Keratinocyte (primary cell): ENCODE results near the gene NDEL1. TPM values are rescaled to one million over a fixed set of nuclear protein-coding genes. Genes with fewer than 3 reads are reported as not detected.

ENCODE experiments used
- DNase-seq: peaks from one replicate; pipeline ENCODE4 v3.0.0-alpha.2; 2011; ENCODE audit warnings: low read depth, missing footprints, low spot score
- FAIRE-seq: peaks from 2 replicates; lab custom pipeline; 2011; peaks lifted over from hg19 to GRCh38; lab: Jason Lieb, UNC
- H2AFZ ChIP-seq: 2 replicates; pipeline ENCODE4 v1.6.0; 2012; ENCODE audit warnings: low read length, control low read depth, inconsistent platforms; ENCODE audit not compliant: control insufficient read depth
- H3K27ac ChIP-seq: 2 replicates; pipeline ENCODE4 v1.5.1; 2011; ENCODE audit warnings: low read length; ENCODE audit not compliant: control insufficient read depth, insufficient read depth
- H3K27me3 ChIP-seq: 3 replicates; pipeline ENCODE4 v1.6.0; 2011; ENCODE audit warnings: low read length; ENCODE audit not compliant: control insufficient read depth, insufficient read depth; ENCODE audit errors: extremely low read depth
- H3K36me3 ChIP-seq, 2 experiments: 2 replicates in 1 of 2; 3 replicates in 1 of 2; pipeline ENCODE4 v1.5.1; 2011; ENCODE audit warnings: low read length in 2 of 2, mild to moderate bottlenecking in 1 of 2; ENCODE audit not compliant: control insufficient read depth in 2 of 2, insufficient read depth in 2 of 2; ENCODE audit errors: extremely low read depth in 1 of 2
- H3K4me1 ChIP-seq: 3 replicates; pipeline ENCODE4 v1.5.1; 2011; ENCODE audit warnings: low read length; ENCODE audit not compliant: control insufficient read depth, insufficient read depth; ENCODE audit errors: extremely low read depth
- H3K4me2 ChIP-seq: 3 replicates; pipeline ENCODE4 v1.6.0; 2011; ENCODE audit warnings: low read depth, low read length; ENCODE audit not compliant: control insufficient read depth, insufficient read depth; ENCODE audit errors: extremely low read depth
- H3K4me3 ChIP-seq, 3 experiments: fragments of 200-600 bp in 1 of 3; sonication (generic) in 1 of 3; 2 replicates in 2 of 3; 3 replicates in 1 of 3; pipeline ENCODE4 v1.5.1; 2011 to 2016; ENCODE audit warnings: low read length in 3 of 3, mild to moderate bottlenecking in 3 of 3, control low read depth in 2 of 3, inconsistent platforms in 1 of 3, low read depth in 1 of 3, mixed read lengths in 1 of 3, mixed run types in 1 of 3, moderate library complexity in 1 of 3; ENCODE audit not compliant: control insufficient read depth in 2 of 3, insufficient read depth in 2 of 3; ENCODE audit errors: extremely low read depth in 1 of 3
- H3K79me2 ChIP-seq: 2 replicates; pipeline ENCODE4 v1.6.0; 2012; ENCODE audit warnings: low read length; ENCODE audit not compliant: control insufficient read depth, insufficient read depth
- H3K9ac ChIP-seq: 3 replicates; pipeline ENCODE4 v1.6.0; 2011; ENCODE audit warnings: low read length; ENCODE audit not compliant: control insufficient read depth, insufficient read depth; ENCODE audit errors: extremely low read depth
- H3K9me1 ChIP-seq: 3 replicates; pipeline ENCODE4 v1.6.0; 2011; ENCODE audit warnings: low read length; ENCODE audit not compliant: control insufficient read depth, insufficient read depth; ENCODE audit errors: extremely low read depth
- H3K9me3 ChIP-seq: 2 replicates; pipeline ENCODE4 v1.5.1; 2012; ENCODE audit warnings: low read depth, low read length; ENCODE audit not compliant: control insufficient read depth
- H4K20me1 ChIP-seq: 3 replicates; pipeline ENCODE4 v1.6.0; 2011; ENCODE audit warnings: low read length; ENCODE audit not compliant: control insufficient read depth, insufficient read depth; ENCODE audit errors: extremely low read depth
- EZH2 ChIP-seq: IDR thresholded peaks from one replicate; pipeline ENCODE4 v1.6.1; 2012; ENCODE audit warnings: inconsistent platforms, mild to moderate bottlenecking, low read length, moderate library complexity
- dilution Hi-C: fragments of 300-500 bp; cut with MboI; formaldehyde crosslinking; loops from one replicate; pipeline ENCODE4 v1.7.0; 2020; ENCODE audit warnings: low sequenced_read_pairs; ENCODE audit not compliant: extremely low pct_ligation_motif_present
- polyA plus RNA-seq, 5 experiments: library from polyadenylated mRNA; depleted of rRNA in 3 of 5; stranded (reverse) in 3 of 5; stranded (forward) in 1 of 5; unstranded in 1 of 5; fragments of >200 nt; gene quantifications; 1 replicate in 1 of 5; 2 replicates in 3 of 5; 3 replicates in 1 of 5; pipeline versions ENCODE4 v1.2.1 to v1.2.3, GENCODE V29; 2011 to 2012; ENCODE audit warnings: missing spikeins in 2 of 5, low read depth in 1 of 5, low replicate concordance in 1 of 5
- TF ChIP-seq, protein P1 (sequence below), 3 experiments: IDR thresholded peaks in 1 of 3; conservative IDR thresholded peaks in 1 of 3; optimal IDR thresholded peaks in 1 of 3; 2 replicates in 2 of 3; 3 replicates in 1 of 3; pipeline versions ENCODE3 to v1.5.1; 2011; ENCODE audit warnings: low read length in 3 of 3, mild to moderate bottlenecking in 3 of 3, moderate library complexity in 2 of 3, control low read depth in 1 of 3, inconsistent platforms in 1 of 3; ENCODE audit not compliant: insufficient read depth in 2 of 3; ENCODE audit errors: extremely low read depth in 1 of 3

The NDEL1 gene
- polyA plus RNA-seq, 1 donor (not counting 4 experiments of a cell fraction or from before 2014, with no cell fraction given): 76.8 TPM

DNA sequence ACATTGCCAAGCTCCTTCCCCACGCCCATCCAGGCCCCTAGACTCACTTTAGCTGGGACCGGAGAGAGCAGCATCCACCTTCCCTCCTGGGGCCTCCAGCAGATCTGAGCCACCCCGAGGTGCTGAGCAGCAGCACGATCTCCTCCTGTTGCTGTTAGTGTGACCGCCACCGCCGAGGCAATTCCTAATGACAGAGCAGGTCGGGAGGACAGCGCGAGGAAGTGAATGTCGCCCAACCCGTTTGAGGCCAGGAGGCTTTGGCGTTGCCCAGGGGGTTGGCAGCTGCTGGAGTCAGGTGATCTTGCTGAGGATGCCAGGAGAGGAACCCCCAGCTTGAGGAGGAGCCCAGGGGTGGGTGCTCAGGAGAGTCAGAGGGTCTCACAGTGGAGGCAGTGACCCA, 38.0 kb upstream of the NDEL1 start, which contains the start of gene RNF222:
Gene RNF222, minus strand, starts transcription at position 192 of the 400 bp plus-strand sequence. CDS start 4,366 bp downstream, outside the sequence.
- Histone ChIP-seq H3K9me3 (no peaks in the 10 kb centered on the region), H3K27ac (no peak within 1 kb of the TSS), H4K20me1 (no peaks in the 10 kb centered on the region), H2AFZ (no peak within 1 kb of the TSS), H3K4me2 (no peak within 1 kb of the TSS), H3K9me1 (no peaks in the 10 kb centered on the region), H3K4me1 (peaks cover 15% of the 10 kb centered on the region), H3K27me3 (peaks cover 7% of the 10 kb centered on the region), H3K4me3 (no peak within 1 kb of the TSS), H3K36me3 (no peaks in the 10 kb centered on the region), H3K9ac (no peak within 1 kb of the TSS), H3K79me2 (no peaks in the 10 kb centered on the region)
- TF ChIP-seq, protein P1, sequence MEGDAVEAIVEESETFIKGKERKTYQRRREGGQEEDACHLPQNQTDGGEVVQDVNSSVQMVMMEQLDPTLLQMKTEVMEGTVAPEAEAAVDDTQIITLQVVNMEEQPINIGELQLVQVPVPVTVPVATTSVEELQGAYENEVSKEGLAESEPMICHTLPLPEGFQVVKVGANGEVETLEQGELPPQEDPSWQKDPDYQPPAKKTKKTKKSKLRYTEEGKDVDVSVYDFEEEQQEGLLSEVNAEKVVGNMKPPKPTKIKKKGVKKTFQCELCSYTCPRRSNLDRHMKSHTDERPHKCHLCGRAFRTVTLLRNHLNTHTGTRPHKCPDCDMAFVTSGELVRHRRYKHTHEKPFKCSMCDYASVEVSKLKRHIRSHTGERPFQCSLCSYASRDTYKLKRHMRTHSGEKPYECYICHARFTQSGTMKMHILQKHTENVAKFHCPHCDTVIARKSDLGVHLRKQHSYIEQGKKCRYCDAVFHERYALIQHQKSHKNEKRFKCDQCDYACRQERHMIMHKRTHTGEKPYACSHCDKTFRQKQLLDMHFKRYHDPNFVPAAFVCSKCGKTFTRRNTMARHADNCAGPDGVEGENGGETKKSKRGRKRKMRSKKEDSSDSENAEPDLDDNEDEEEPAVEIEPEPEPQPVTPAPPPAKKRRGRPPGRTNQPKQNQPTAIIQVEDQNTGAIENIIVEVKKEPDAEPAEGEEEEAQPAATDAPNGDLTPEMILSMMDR (optimal IDR thresholded peaks at IDR 0.05 in 1 of 3, IDR thresholded peaks at IDR 0.05 in 1 of 3, conservative IDR thresholded peaks at IDR 0.05 in 1 of 3; ENCODE audit: extremely low read depth in 1 of 3, insufficient read depth in 2 of 3, low read length in 3 of 3): no peak
- no peak for TF ChIP-seq EZH2
- no peak for DNase-seq
- FAIRE-seq: no peak
- dilution Hi-C loops: no loop called here

DNA sequence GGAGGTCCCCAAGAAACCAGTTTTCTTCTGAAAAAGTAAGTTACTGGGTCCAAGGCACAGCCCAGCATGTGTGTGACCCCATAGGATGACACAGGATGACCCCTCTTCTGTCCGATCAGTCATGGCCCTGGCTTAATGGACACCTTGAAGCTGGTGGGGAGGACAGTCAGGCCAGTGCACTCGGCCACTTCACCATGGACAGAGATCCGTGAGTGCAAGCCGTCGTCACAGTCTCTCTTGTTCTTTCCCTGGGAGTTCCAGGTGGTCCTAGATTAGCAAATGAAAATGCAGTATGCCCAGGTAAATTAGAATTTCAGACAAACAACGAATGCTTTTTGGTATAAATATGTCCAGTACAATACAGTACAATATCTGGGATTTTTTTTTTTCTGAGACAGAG, 36.7 kb upstream of the NDEL1 start:
- no peak for FAIRE-seq
- DNase-seq: no peak
- H3K4me2 ChIP-seq: no peak overlapping the region
- H4K20me1 ChIP-seq: no peaks in the 10 kb centered on the region
- no peak overlapping the region for H3K9ac ChIP-seq
- H3K27ac ChIP-seq: no peak overlapping the region
- H3K36me3 ChIP-seq: no peaks in the 10 kb centered on the region
- H3K79me2 ChIP-seq: no peaks in the 10 kb centered on the region
- H3K4me3 ChIP-seq: no peak overlapping the region
- H3K9me1 ChIP-seq: no peaks in the 10 kb centered on the region
- peaks cover 4% of the 10 kb centered on the region for H3K4me1 ChIP-seq
- no peak for TF ChIP-seq EZH2
- TF ChIP-seq, protein P1 (optimal IDR thresholded peaks at IDR 0.05 in 1 of 3, IDR thresholded peaks at IDR 0.05 in 1 of 3, conservative IDR thresholded peaks at IDR 0.05 in 1 of 3; ENCODE audit: extremely low read depth in 1 of 3, insufficient read depth in 2 of 3, low read length in 3 of 3): no peak
- H3K27me3 ChIP-seq: peaks cover 7% of the 10 kb centered on the region
- H3K9me3 ChIP-seq: no peaks in the 10 kb centered on the region
- H2AFZ ChIP-seq: no peak overlapping the region
- dilution Hi-C loops: no loop called here
